HEK293 (cell line): ENCODE results near the gene NFATC3.
"Not testable (repeated sequence)": the region's sequence is repeated elsewhere in the genome, so short reads cannot be mapped to it uniquely, and the experiment has no call there.

ENCODE experiments used
- CTCF ChIA-PET: fragments of 350-600 bp; formaldehyde crosslinking; extraction: SDS; loops from one replicate; lab custom pipeline; 2021; ENCODE audit warnings: antibody characterized with exemption; lab: Yijun Ruan, JAX
- POLR2A ChIA-PET: fragments of 300-600 bp; formaldehyde crosslinking; extraction: SDS; loops from one replicate; lab custom pipeline; 2020; ENCODE audit warnings: antibody characterized with exemption, inconsistent platforms; lab: Yijun Ruan, JAX
- H3K27ac ChIP-seq: fragments of 200-500 bp; sonication (Bioruptor generic); 2 replicates; pipeline ENCODE4 v1.5.1; 2014; ENCODE audit warnings: low read depth, low read length, control low read depth, inconsistent platforms; ENCODE audit errors: extremely low read depth
- H3K36me3 ChIP-seq, 2 experiments: fragments of 200-500 bp in 1 of 2; sonication (Bioruptor generic) in 1 of 2; 1 replicate in 1 of 2; 2 replicates in 1 of 2; pipeline ENCODE4 v1.5.1; 2014 to 2017; ENCODE audit warnings: inconsistent platforms in 2 of 2, low read length in 2 of 2; ENCODE audit not compliant: control insufficient read depth in 2 of 2, insufficient read depth in 1 of 2
- H3K4me1 ChIP-seq: fragments of 200-500 bp; sonication (Bioruptor generic); 2 replicates; pipeline ENCODE4 v1.5.1; 2014; ENCODE audit warnings: mild to moderate bottlenecking, low read length, inconsistent platforms; ENCODE audit not compliant: control insufficient read depth, insufficient read depth
- H3K4me3 ChIP-seq: 2 replicates; pipeline ENCODE4 v1.5.1; 2011; ENCODE audit warnings: low read depth, mild to moderate bottlenecking, control low read depth, low read length, moderate library complexity
- H3K9me3 ChIP-seq: fragments of 200-500 bp; sonication (Bioruptor generic); 2 replicates; pipeline ENCODE4 v1.5.1; 2014; ENCODE audit warnings: low read depth, low read length, inconsistent platforms; ENCODE audit not compliant: control insufficient read depth, insufficient read depth
- GLI2 ChIP-seq: fragments of 450-650 bp; formaldehyde crosslinking; IDR thresholded peaks from 2 replicates; pipeline ENCODE4; 2017; ENCODE audit warnings: missing biosample characterization, missing genetic modification characterization, low read depth, borderline replicate concordance
- GLI4 ChIP-seq: fragments of 450-650 bp; formaldehyde crosslinking; IDR thresholded peaks from 2 replicates; pipeline ENCODE4 v1.5.1; 2016; ENCODE audit warnings: missing biosample characterization, missing genetic modification characterization
- WT1 ChIP-seq: fragments of 450-650 bp; formaldehyde crosslinking; IDR thresholded peaks from 2 replicates; pipeline ENCODE4 v1.5.1; 2016; ENCODE audit warnings: missing biosample characterization, missing genetic modification characterization
- ZBTB6 ChIP-seq: fragments of 450-650 bp; formaldehyde crosslinking; IDR thresholded peaks from 2 replicates; pipeline ENCODE4 v1.5.1; 2017; ENCODE audit warnings: missing biosample characterization, missing genetic modification characterization
- ZBTB8A ChIP-seq: fragments of 450-650 bp; formaldehyde crosslinking; IDR thresholded peaks from 2 replicates; pipeline ENCODE4 v1.5.1; 2016; ENCODE audit warnings: missing biosample characterization, missing genetic modification characterization
- ZFP3 ChIP-seq: fragments of 450-650 bp; formaldehyde crosslinking; IDR thresholded peaks from 2 replicates; pipeline ENCODE4 v1.5.1; 2016; ENCODE audit warnings: low read depth, missing biosample characterization, missing genetic modification characterization
- ZNF18 ChIP-seq: fragments of 450-650 bp; formaldehyde crosslinking; IDR thresholded peaks from 2 replicates; pipeline ENCODE4 v1.5.1; 2016; ENCODE audit warnings: missing biosample characterization, missing genetic modification characterization
- ZNF202 ChIP-seq: fragments of 450-650 bp; formaldehyde crosslinking; IDR thresholded peaks from 2 replicates; pipeline ENCODE4 v1.5.1; 2016; ENCODE audit warnings: missing biosample characterization, missing genetic modification characterization, borderline replicate concordance
- ZNF23 ChIP-seq: fragments of 450-650 bp; formaldehyde crosslinking; IDR thresholded peaks from 2 replicates; pipeline ENCODE4 v1.5.1; 2016; ENCODE audit warnings: missing biosample characterization, missing genetic modification characterization, borderline replicate concordance
- ZNF266 ChIP-seq: fragments of 450-650 bp; formaldehyde crosslinking; IDR thresholded peaks from 2 replicates; pipeline ENCODE4 v1.5.1; 2016; ENCODE audit warnings: missing biosample characterization, missing genetic modification characterization, low read depth
- ZNF280D ChIP-seq: fragments of 450-650 bp; formaldehyde crosslinking; IDR thresholded peaks from 2 replicates; pipeline ENCODE4 v1.5.1; 2016; ENCODE audit warnings: missing biosample characterization, missing genetic modification characterization
- ZNF394 ChIP-seq: fragments of 450-650 bp; formaldehyde crosslinking; IDR thresholded peaks from 2 replicates; pipeline ENCODE4 v1.5.1; 2016; ENCODE audit warnings: missing biosample characterization, missing genetic modification characterization, mild to moderate bottlenecking, moderate library complexity, borderline replicate concordance
- ZNF426 ChIP-seq: fragments of 450-650 bp; formaldehyde crosslinking; IDR thresholded peaks from 2 replicates; pipeline ENCODE4 v1.5.1; 2017; ENCODE audit warnings: missing biosample characterization, missing genetic modification characterization, mild to moderate bottlenecking, inconsistent platforms, moderate library complexity
- ZNF555 ChIP-seq: fragments of 450-650 bp; formaldehyde crosslinking; conservative IDR thresholded peaks from 2 replicates; pipeline ENCODE4 v1.5.1; 2017; ENCODE audit warnings: missing biosample characterization, mild to moderate bottlenecking, missing genetic modification characterization, inconsistent platforms
- ZNF596 ChIP-seq: fragments of 450-650 bp; IDR thresholded peaks from 2 replicates; pipeline ENCODE4 v1.5.0; 2018; ENCODE audit warnings: missing biosample characterization, mild to moderate bottlenecking, missing genetic modification characterization, moderate library complexity
- ZNF610 ChIP-seq: fragments of 450-650 bp; formaldehyde crosslinking; IDR thresholded peaks from 2 replicates; pipeline ENCODE4 v1.5.1; 2016; ENCODE audit warnings: missing biosample characterization, missing genetic modification characterization, borderline replicate concordance
- ZNF623 ChIP-seq: fragments of 450-650 bp; formaldehyde crosslinking; IDR thresholded peaks from 2 replicates; pipeline ENCODE4 v1.5.1; 2016; ENCODE audit warnings: missing biosample characterization, missing genetic modification characterization
- ZNF791 ChIP-seq: fragments of 450-650 bp; formaldehyde crosslinking; IDR thresholded peaks from 2 replicates; pipeline ENCODE4 v1.5.1; 2016; ENCODE audit warnings: missing biosample characterization, missing genetic modification characterization
- ZNF792 ChIP-seq: fragments of 450-650 bp; formaldehyde crosslinking; IDR thresholded peaks from 2 replicates; pipeline ENCODE4 v1.5.1; 2016; ENCODE audit warnings: missing biosample characterization, missing genetic modification characterization

The NFATC3 gene

GRCh38 chr16:68113765-68114240 is 28.6 kb downstream of the NFATC3 start:
- POLR2A ChIA-PET: no interaction called here

GRCh38 chr16:68114939-68115338 is 29.8 kb downstream of the NFATC3 start:
- H3K4me1 ChIP-seq, H3K36me3 ChIP-seq, H3K9me3 ChIP-seq, H3K27ac ChIP-seq, H3K4me3 ChIP-seq, POLR2A ChIA-PET: not testable (repeated sequence)
- CTCF ChIA-PET: interaction anchor here (0.7 to 1.4 kb wide), 4 partner anchors 12 to 1029 kb away, joined by 3 to 4 read pairs (median 3); no protein-coding TSS in a partner anchor

More at GRCh38 chr16:68113765-68114240, 28.6 kb downstream of the NFATC3 start:
- no peaks in the 10 kb centered on the region for H3K4me1 ChIP-seq
- CTCF ChIA-PET: interaction anchor here (0.7 kb wide), 1 partner anchor 906 kb away, joined by 3 read pairs; no protein-coding TSS in a partner anchor
- H3K9me3 ChIP-seq: no peaks in the 10 kb centered on the region
- H3K27ac ChIP-seq: no peak overlapping the region
- no peaks in the 10 kb centered on the region for H3K36me3 ChIP-seq
- no peak overlapping the region for H3K4me3 ChIP-seq
- TF ChIP-seq ZBTB6 (tag by site-specific recombination): no peak
- TF ChIP-seq ZNF791: no peak
- no peak for TF ChIP-seq ZFP3 (tag by site-specific recombination)
- TF ChIP-seq GLI2 (tag by site-specific recombination): no peak
- TF ChIP-seq ZNF280D: no peak
- TF ChIP-seq GLI4 (tag by site-specific recombination): no peak
- TF ChIP-seq ZNF18 (tag by site-specific recombination): no peak
- TF ChIP-seq ZNF426 (tag by site-specific recombination): no peak
- no peak for TF ChIP-seq WT1 (tag by site-specific recombination)
- no peak for TF ChIP-seq ZBTB8A (tag by site-specific recombination)
- TF ChIP-seq ZNF623: no peak
- TF ChIP-seq ZNF23 (tag by site-specific recombination): no peak
- no peak for TF ChIP-seq ZNF555 (tag by site-specific recombination)
- no peak for TF ChIP-seq ZNF792 (tag by site-specific recombination)
- TF ChIP-seq ZNF394: no peak
- TF ChIP-seq ZNF266 (tag by site-specific recombination): no peak
- TF ChIP-seq ZNF610: no peak
- TF ChIP-seq ZNF202 (tag by site-specific recombination): no peak
- no peak for TF ChIP-seq ZNF596 (tag by site-specific recombination)
